Mesendoderm (in vitro differentiated cells): Measurements from ENCODE around the gene AFF3.

Experiments
- DNase-seq: peaks from one replicate; pipeline ENCODE4 v3.0.0; 2013
- H2AK5ac ChIP-seq: 2 replicates; pipeline ENCODE4 v1.6.1; 2013; ENCODE audit warnings: low read length, inconsistent platforms
- H2BK120ac ChIP-seq: 2 replicates; pipeline ENCODE4 v1.6.1; 2013; ENCODE audit warnings: low read depth, mild to moderate bottlenecking, low read length, moderate library complexity, mixed read lengths
- H2BK15ac ChIP-seq: replicated peaks from 2 replicates; pipeline ENCODE4 v1.6.1; 2013; ENCODE audit warnings: low read depth, mild to moderate bottlenecking, moderate library complexity
- H2BK5ac ChIP-seq: 2 replicates; pipeline ENCODE4 v1.6.1; 2013; ENCODE audit warnings: low read length, inconsistent platforms
- H3K18ac ChIP-seq: 2 replicates; pipeline ENCODE4 v1.6.1; 2013; ENCODE audit warnings: mild to moderate bottlenecking, low read length, mixed read lengths
- H3K23ac ChIP-seq: one replicate; pipeline ENCODE4 v1.6.1; 2013; ENCODE audit warnings: low read length
- H3K27ac ChIP-seq: 2 replicates; pipeline ENCODE4 v1.5.1; 2013; ENCODE audit warnings: low read depth, mild to moderate bottlenecking, inconsistent platforms, low read length, moderate library complexity
- H3K27me3 ChIP-seq: 2 replicates; pipeline ENCODE4 v1.6.1; 2013; ENCODE audit warnings: low read length, control low read depth, mild to moderate bottlenecking, inconsistent platforms; ENCODE audit not compliant: insufficient read depth, poor library complexity
- H3K36me3 ChIP-seq: 2 replicates; pipeline ENCODE4 v1.6.1; 2013; ENCODE audit warnings: low read length, inconsistent platforms; ENCODE audit not compliant: control insufficient read depth, insufficient read depth
- H3K4ac ChIP-seq: one replicate; pipeline ENCODE4 v1.6.1; 2013; ENCODE audit warnings: low read depth, mild to moderate bottlenecking, low read length, moderate library complexity
- H3K4me1 ChIP-seq: 2 replicates; pipeline ENCODE4 v1.6.1; 2013; ENCODE audit warnings: low read depth, low read length, inconsistent platforms; ENCODE audit not compliant: control insufficient read depth
- H3K4me2 ChIP-seq: 2 replicates; pipeline ENCODE4 v1.6.1; 2013; ENCODE audit warnings: low read length
- H3K4me3 ChIP-seq: 2 replicates; pipeline ENCODE4 v1.5.1; 2013; ENCODE audit warnings: mild to moderate bottlenecking, low read length
- H3K56ac ChIP-seq: one replicate; pipeline ENCODE4 v1.6.1; 2013; ENCODE audit warnings: low read length
- H3K79me1 ChIP-seq: 2 replicates; pipeline ENCODE4 v1.6.1; 2013; ENCODE audit warnings: low read length, inconsistent platforms
- H3K79me2 ChIP-seq: 2 replicates; pipeline ENCODE4 v1.6.1; 2013; ENCODE audit warnings: mild to moderate bottlenecking, low read length; ENCODE audit not compliant: control insufficient read depth, insufficient read depth
- H3K9ac ChIP-seq: 2 replicates; pipeline ENCODE4 v1.6.1; 2013; ENCODE audit warnings: low read length, inconsistent platforms
- H4K5ac ChIP-seq: one replicate; pipeline ENCODE4 v1.6.1; 2013; ENCODE audit warnings: low read length
- H4K8ac ChIP-seq: one replicate; pipeline ENCODE4 v1.6.1; 2013; ENCODE audit warnings: low read depth, mild to moderate bottlenecking, control low read depth, low read length, moderate library complexity
- WGBS: extraction: QIAGEN DNeasy Blood & Tissue Kit; methylation state at CpG from one replicate; pipeline ENCODE4 v1.1.7; 2013; ENCODE audit warnings: low lambda C conversion rate, missing lambda C conversion rate; ENCODE audit not compliant: insufficient coverage; ENCODE audit errors: extremely low coverage; 5-methylcytosine and 5-hydroxymethylcytosine counted together

Gene AFF3

DNA sequence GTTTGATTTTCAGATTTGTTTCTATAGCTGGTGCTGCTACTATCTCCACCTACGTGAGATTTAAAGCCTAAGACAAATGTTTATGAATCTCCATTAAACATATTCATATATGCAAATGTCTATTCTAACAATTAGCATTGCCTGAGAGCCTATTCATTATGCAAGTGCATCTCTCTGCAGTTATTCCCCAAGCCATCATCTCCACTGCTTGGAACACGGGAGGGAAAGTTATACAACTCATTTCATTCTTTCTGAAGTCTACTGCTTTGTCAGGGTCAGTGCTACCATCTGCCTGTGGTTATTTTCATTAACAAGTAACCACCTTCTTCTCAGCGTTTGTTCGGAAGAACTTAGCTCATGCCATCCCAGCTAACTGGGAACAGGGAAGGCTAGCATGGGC, 463.8 kb downstream of the AFF3 start:
- Histone ChIP-seq H3K79me1 (no peaks in the 10 kb centered on the region), H2BK15ac (no peak overlapping the region), H4K8ac (no peak overlapping the region), H3K36me3 (no peaks in the 10 kb centered on the region), H3K18ac (no peak overlapping the region), H3K27me3 (no peaks in the 10 kb centered on the region), H3K4me1 (no peaks in the 10 kb centered on the region), H4K5ac (no peak overlapping the region), H3K4me3 (no peak overlapping the region), H3K9ac (no peak overlapping the region), H2AK5ac (no peak overlapping the region), H3K23ac (no peak overlapping the region), H3K4me2 (no peak overlapping the region), H3K4ac (no peak overlapping the region), H3K79me2 (no peaks in the 10 kb centered on the region), H3K56ac (no peak overlapping the region), H2BK120ac (no peak overlapping the region), H2BK5ac (no peak overlapping the region), H3K27ac (no peak overlapping the region)
- WGBS: no CpG with 5 or more reads among the region's 4 CpGs
- DNase-seq: no peak

DNA sequence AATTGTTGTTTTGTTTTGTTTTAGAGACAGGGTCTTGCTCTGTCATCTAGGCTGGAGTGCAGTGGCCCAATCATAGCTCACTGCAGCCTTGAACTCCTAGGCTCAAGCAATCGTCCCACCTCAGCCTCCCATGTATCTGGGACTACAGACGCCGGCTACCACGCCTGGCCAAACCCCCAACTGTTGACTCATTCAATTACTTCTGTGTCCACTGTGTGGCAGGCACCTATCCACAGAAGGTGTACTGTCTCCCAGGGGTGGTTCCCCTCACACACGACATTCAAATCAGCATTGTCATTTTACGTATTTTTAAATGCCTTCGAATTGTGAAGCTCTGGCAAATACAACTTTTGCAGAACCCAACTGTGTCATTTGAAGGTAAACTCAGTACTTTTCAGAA, 464.6 kb downstream of the AFF3 start:
- Histone ChIP-seq H3K4me2 (no peak overlapping the region), H3K4me1 (no peaks in the 10 kb centered on the region), H2BK15ac (no peak overlapping the region), H3K4ac (no peak overlapping the region), H3K27me3 (no peaks in the 10 kb centered on the region), H3K23ac (no peak overlapping the region), H3K36me3 (no peaks in the 10 kb centered on the region), H3K79me2 (no peaks in the 10 kb centered on the region), H2BK120ac (no peak overlapping the region), H3K18ac (no peak overlapping the region), H4K5ac (no peak overlapping the region), H3K4me3 (no peak overlapping the region), H2BK5ac (no peak overlapping the region), H3K56ac (no peak overlapping the region), H3K9ac (no peak overlapping the region), H3K27ac (no peak overlapping the region), H4K8ac (no peak overlapping the region), H2AK5ac (no peak overlapping the region), H3K79me1 (no peaks in the 10 kb centered on the region)
- no CpG with 5 or more reads among the region's 7 CpGs for WGBS
- DNase-seq: no peak

DNA sequence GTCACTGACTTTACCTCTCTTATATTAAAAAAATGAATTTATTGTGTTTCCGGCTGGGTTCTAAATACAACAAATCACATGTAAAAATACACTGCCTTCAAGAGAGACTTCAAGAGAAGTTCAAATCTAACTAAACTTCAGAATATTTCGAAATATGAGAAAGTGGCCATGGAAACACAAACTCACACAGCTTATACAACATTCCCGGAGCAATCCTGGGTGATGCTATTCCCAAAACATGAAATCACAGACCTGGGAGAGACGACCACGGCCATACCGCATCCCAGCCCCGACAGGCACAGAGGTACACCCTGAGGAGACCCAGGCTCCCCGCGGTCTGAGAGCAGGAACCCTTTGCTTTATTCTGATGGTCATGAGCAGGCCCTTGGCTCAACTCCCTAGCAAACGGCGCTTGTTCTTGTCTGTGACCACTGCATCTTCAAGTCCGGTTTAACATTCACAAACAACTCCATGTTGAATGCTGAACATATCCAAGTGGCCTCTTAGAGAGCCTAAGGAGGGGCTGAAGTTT, 467.2 kb downstream of the AFF3 start:
- no peak overlapping the region for H3K56ac ChIP-seq
- no peak overlapping the region for H3K9ac ChIP-seq
- no peak overlapping the region for H3K18ac ChIP-seq
- no peak overlapping the region for H3K4ac ChIP-seq
- no peak overlapping the region for H2BK120ac ChIP-seq
- H3K79me1 ChIP-seq: no peaks in the 10 kb centered on the region
- H3K27me3 ChIP-seq: no peaks in the 10 kb centered on the region
- H3K23ac ChIP-seq: no peak overlapping the region
- H2BK5ac ChIP-seq: no peak overlapping the region
- H3K36me3 ChIP-seq: no peaks in the 10 kb centered on the region
- WGBS: no CpG with 5 or more reads among the region's 12 CpGs
- H4K8ac ChIP-seq: no peak overlapping the region
- no peak overlapping the region for H3K4me3 ChIP-seq
- H3K27ac ChIP-seq: no peak overlapping the region
- no peak overlapping the region for H2AK5ac ChIP-seq
- H3K4me1 ChIP-seq: no peaks in the 10 kb centered on the region
- DNase-seq: no peak
- no peak overlapping the region for H4K5ac ChIP-seq
- H3K4me2 ChIP-seq: no peak overlapping the region
- H3K79me2 ChIP-seq: no peaks in the 10 kb centered on the region
- H2BK15ac ChIP-seq: no peak overlapping the region

DNA sequence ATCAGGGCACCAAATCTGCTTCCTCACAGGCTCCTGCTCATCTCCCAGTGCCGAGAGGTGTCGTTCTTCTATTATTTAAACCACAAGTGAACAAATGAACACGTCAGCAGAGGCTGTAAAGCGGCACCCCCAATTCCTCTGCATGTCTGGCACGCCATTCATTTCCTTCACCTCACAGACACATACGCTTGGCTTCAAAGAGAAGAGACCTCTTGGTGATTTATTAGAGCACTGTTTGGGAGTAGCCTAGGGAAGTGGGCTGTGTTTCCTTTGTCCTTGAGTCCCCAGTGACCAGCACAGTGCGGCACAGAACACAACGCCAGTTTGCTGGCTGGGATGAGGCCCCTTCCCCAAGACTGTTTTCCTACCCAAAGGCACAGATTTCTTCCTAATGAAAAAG, 468.3 kb downstream of the AFF3 start:
- H3K56ac ChIP-seq: no peak overlapping the region
- no peaks in the 10 kb centered on the region for H3K79me1 ChIP-seq
- H4K8ac ChIP-seq: no peak overlapping the region
- H3K27me3 ChIP-seq: no peaks in the 10 kb centered on the region
- H3K36me3 ChIP-seq: no peaks in the 10 kb centered on the region
- H3K4me2 ChIP-seq: no peak overlapping the region
- H3K4me3 ChIP-seq: no peak overlapping the region
- no peak overlapping the region for H3K18ac ChIP-seq
- H3K4ac ChIP-seq: no peak overlapping the region
- H3K79me2 ChIP-seq: no peaks in the 10 kb centered on the region
- no peak overlapping the region for H4K5ac ChIP-seq
- no peak overlapping the region for H3K23ac ChIP-seq
- no peak overlapping the region for H3K27ac ChIP-seq
- DNase-seq: no peak
- no peak overlapping the region for H2BK120ac ChIP-seq
- H3K9ac ChIP-seq: no peak overlapping the region
- no CpG with 5 or more reads among the region's 8 CpGs for WGBS
- no peak overlapping the region for H2BK15ac ChIP-seq
- no peak overlapping the region for H2BK5ac ChIP-seq
- H2AK5ac ChIP-seq: no peak overlapping the region
- no peaks in the 10 kb centered on the region for H3K4me1 ChIP-seq

DNA sequence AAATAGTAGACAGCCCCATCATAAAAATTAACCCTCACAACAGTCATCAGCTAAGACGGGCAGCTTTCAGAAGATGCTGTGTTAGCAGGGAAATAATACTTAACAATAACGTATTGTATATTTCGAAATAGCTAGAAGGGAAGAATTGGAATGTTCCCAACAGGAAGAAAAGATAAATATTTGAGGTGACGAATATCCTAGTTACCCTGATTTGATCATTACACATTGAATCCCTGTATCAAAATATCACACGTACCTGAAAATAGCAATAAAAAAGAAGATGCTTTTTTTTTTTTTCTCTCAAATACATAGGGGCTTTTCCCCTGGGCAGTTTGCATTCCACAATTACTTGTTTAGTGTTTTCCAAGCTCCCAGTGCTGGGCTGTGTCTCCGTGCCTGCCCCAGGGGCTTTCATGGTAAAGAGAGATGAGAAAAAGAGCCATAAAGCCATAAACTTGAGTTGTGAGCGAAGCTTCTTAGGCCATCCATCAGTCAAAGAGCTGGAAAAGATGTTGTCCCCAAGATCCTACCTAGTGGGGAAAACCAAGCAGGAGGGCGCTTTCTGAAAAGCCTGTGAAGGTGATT, 469.5 kb downstream of the AFF3 start:
- Histone ChIP-seq H3K27me3 (no peaks in the 10 kb centered on the region), H3K4me3 (no peak overlapping the region), H3K27ac (no peak overlapping the region), H2AK5ac (no peak overlapping the region), H3K23ac (no peak overlapping the region), H2BK15ac (no peak overlapping the region), H3K9ac (no peak overlapping the region), H3K18ac (no peak overlapping the region), H4K8ac (no peak overlapping the region), H3K4me2 (no peak overlapping the region), H3K4me1 (no peaks in the 10 kb centered on the region), H3K56ac (no peak overlapping the region), H2BK5ac (no peak overlapping the region), H3K4ac (no peak overlapping the region), H3K36me3 (no peaks in the 10 kb centered on the region), H3K79me1 (no peaks in the 10 kb centered on the region), H3K79me2 (no peaks in the 10 kb centered on the region), H2BK120ac (no peak overlapping the region), H4K5ac (no peak overlapping the region)
- no peak for DNase-seq
- no CpG with 5 or more reads among the region's 8 CpGs for WGBS
